WTC11 (cell line): ENCODE data around the gene FCHSD2.

Source experiments
- EMX1 ChIP-seq: fragments of 250-450 bp; sonication (Bioruptor Pico); IDR thresholded peaks from 2 replicates; pipeline ENCODE4 v1.8.0; 2021; ENCODE audit warnings: mild to moderate bottlenecking
- JUN ChIP-seq: sonication (generic); formaldehyde crosslinking; IDR thresholded peaks from 2 replicates; pipeline ENCODE4 v1.8.0; 2023; ENCODE audit warnings: mild to moderate bottlenecking, missing genetic modification reagents
- NR2C2 ChIP-seq: sonication (generic); formaldehyde crosslinking; IDR thresholded peaks from 2 replicates; pipeline ENCODE4 v1.8.0; 2022; ENCODE audit warnings: mild to moderate bottlenecking, missing genetic modification reagents
- RELA ChIP-seq: sonication (generic); formaldehyde crosslinking; IDR thresholded peaks from 2 replicates; pipeline ENCODE4 v1.8.1; 2022; ENCODE audit warnings: missing genetic modification reagents, mild to moderate bottlenecking, borderline replicate concordance
- TEAD4 ChIP-seq: sonication (generic); formaldehyde crosslinking; IDR thresholded peaks from 2 replicates; pipeline ENCODE4 v1.8.0; 2022; ENCODE audit warnings: mild to moderate bottlenecking, missing genetic modification reagents
- ZNF138 ChIP-seq: sonication (generic); formaldehyde crosslinking; conservative IDR thresholded peaks from 2 replicates; pipeline ENCODE4 v1.8.1; 2022; ENCODE audit warnings: mild to moderate bottlenecking, moderate library complexity, missing genetic modification reagents
- TF ChIP-seq, protein P1 (sequence below): sonication (generic); formaldehyde crosslinking; IDR thresholded peaks from 2 replicates; pipeline ENCODE4 v1.8.1; 2022; ENCODE audit warnings: mild to moderate bottlenecking, moderate library complexity, missing genetic modification reagents
- TF ChIP-seq, protein P2 (sequence below): fragments of 200-600 bp; IDR thresholded peaks from 2 replicates; pipeline ENCODE4 v1.8.0; 2022; ENCODE audit warnings: antibody characterized with exemption
- TF ChIP-seq, protein P3 (sequence below): sonication (generic); formaldehyde crosslinking; IDR thresholded peaks from 2 replicates; pipeline ENCODE4 v1.8.0; 2023; ENCODE audit warnings: mild to moderate bottlenecking, missing genetic modification reagents
- TF ChIP-seq, protein P4 (sequence below): sonication (generic); formaldehyde crosslinking; IDR thresholded peaks from 2 replicates; pipeline ENCODE4 v1.8.0; 2022; ENCODE audit warnings: mild to moderate bottlenecking, missing genetic modification reagents
- TF ChIP-seq, protein P5 (sequence below): sonication (generic); formaldehyde crosslinking; conservative IDR thresholded peaks from 2 replicates; pipeline ENCODE4 v1.8.1; 2022; ENCODE audit warnings: mild to moderate bottlenecking, missing genetic modification reagents
- TF ChIP-seq, protein P6 (sequence below): sonication (generic); formaldehyde crosslinking; IDR thresholded peaks from 2 replicates; pipeline ENCODE4 v1.8.0; 2022; ENCODE audit warnings: missing genetic modification reagents
- TF ChIP-seq, protein P7 (sequence below): sonication (generic); formaldehyde crosslinking; IDR thresholded peaks from 2 replicates; pipeline ENCODE4 v1.8.0; 2023; ENCODE audit warnings: missing genetic modification reagents

DNA sequence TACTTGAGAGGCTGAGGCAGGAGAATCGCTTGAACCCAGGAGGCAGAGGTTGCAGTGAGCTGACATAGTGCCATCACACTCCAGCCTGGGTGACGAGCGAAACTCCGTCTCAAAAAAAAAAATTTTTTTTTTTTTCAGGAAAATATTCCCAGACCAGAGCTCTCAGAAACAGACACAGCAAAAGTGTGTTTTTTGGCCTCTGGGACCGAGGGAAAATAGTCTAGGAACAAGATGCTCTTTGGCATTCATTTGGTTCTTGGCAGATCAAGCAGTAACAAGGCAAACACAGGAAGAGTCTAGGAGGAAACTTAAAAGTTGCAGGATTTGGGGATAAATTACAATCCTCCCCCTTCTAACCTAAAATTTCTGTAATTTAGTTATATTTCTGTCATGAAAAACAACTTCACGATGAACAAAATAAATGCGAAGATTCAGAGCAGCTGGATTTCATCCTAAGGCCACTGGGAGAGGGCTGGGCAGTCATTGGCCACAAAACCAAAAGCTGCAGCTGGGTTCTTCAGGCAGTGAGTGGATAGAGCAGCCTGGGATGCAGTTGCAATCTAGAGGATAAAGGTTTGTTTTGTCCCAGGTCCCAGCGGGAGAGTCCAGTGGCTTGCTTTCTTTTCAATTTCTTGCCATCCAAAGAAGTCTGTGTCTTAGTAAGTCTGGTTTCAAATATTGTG, 308.2 kb downstream of the FCHSD2 start:
- TF ChIP-seq, protein P1, sequence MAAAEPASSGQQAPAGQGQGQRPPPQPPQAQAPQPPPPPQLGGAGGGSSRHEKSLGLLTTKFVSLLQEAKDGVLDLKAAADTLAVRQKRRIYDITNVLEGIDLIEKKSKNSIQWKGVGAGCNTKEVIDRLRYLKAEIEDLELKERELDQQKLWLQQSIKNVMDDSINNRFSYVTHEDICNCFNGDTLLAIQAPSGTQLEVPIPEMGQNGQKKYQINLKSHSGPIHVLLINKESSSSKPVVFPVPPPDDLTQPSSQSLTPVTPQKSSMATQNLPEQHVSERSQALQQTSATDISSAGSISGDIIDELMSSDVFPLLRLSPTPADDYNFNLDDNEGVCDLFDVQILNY: no peak
- TF ChIP-seq, protein P2, sequence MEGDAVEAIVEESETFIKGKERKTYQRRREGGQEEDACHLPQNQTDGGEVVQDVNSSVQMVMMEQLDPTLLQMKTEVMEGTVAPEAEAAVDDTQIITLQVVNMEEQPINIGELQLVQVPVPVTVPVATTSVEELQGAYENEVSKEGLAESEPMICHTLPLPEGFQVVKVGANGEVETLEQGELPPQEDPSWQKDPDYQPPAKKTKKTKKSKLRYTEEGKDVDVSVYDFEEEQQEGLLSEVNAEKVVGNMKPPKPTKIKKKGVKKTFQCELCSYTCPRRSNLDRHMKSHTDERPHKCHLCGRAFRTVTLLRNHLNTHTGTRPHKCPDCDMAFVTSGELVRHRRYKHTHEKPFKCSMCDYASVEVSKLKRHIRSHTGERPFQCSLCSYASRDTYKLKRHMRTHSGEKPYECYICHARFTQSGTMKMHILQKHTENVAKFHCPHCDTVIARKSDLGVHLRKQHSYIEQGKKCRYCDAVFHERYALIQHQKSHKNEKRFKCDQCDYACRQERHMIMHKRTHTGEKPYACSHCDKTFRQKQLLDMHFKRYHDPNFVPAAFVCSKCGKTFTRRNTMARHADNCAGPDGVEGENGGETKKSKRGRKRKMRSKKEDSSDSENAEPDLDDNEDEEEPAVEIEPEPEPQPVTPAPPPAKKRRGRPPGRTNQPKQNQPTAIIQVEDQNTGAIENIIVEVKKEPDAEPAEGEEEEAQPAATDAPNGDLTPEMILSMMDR: no peak
- TF ChIP-seq JUN (no peak), RELA (CRISPR knock-in tag) (no peak), NR2C2 (no peak), ZNF138 (CRISPR knock-in tag) (no peak), EMX1 (CRISPR knock-in tag) (no peak), TEAD4 (no peak)
- TF ChIP-seq, protein P3, sequence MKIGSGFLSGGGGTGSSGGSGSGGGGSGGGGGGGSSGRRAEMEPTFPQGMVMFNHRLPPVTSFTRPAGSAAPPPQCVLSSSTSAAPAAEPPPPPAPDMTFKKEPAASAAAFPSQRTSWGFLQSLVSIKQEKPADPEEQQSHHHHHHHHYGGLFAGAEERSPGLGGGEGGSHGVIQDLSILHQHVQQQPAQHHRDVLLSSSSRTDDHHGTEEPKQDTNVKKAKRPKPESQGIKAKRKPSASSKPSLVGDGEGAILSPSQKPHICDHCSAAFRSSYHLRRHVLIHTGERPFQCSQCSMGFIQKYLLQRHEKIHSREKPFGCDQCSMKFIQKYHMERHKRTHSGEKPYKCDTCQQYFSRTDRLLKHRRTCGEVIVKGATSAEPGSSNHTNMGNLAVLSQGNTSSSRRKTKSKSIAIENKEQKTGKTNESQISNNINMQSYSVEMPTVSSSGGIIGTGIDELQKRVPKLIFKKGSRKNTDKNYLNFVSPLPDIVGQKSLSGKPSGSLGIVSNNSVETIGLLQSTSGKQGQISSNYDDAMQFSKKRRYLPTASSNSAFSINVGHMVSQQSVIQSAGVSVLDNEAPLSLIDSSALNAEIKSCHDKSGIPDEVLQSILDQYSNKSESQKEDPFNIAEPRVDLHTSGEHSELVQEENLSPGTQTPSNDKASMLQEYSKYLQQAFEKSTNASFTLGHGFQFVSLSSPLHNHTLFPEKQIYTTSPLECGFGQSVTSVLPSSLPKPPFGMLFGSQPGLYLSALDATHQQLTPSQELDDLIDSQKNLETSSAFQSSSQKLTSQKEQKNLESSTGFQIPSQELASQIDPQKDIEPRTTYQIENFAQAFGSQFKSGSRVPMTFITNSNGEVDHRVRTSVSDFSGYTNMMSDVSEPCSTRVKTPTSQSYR (CRISPR knock-in tag): no peak
- TF ChIP-seq, protein P4, sequence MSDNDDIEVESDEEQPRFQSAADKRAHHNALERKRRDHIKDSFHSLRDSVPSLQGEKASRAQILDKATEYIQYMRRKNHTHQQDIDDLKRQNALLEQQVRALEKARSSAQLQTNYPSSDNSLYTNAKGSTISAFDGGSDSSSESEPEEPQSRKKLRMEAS (CRISPR knock-in tag): no peak
- TF ChIP-seq, protein P5, sequence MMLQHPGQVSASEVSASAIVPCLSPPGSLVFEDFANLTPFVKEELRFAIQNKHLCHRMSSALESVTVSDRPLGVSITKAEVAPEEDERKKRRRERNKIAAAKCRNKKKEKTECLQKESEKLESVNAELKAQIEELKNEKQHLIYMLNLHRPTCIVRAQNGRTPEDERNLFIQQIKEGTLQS (CRISPR knock-in tag): no peak
- TF ChIP-seq, protein P6, sequence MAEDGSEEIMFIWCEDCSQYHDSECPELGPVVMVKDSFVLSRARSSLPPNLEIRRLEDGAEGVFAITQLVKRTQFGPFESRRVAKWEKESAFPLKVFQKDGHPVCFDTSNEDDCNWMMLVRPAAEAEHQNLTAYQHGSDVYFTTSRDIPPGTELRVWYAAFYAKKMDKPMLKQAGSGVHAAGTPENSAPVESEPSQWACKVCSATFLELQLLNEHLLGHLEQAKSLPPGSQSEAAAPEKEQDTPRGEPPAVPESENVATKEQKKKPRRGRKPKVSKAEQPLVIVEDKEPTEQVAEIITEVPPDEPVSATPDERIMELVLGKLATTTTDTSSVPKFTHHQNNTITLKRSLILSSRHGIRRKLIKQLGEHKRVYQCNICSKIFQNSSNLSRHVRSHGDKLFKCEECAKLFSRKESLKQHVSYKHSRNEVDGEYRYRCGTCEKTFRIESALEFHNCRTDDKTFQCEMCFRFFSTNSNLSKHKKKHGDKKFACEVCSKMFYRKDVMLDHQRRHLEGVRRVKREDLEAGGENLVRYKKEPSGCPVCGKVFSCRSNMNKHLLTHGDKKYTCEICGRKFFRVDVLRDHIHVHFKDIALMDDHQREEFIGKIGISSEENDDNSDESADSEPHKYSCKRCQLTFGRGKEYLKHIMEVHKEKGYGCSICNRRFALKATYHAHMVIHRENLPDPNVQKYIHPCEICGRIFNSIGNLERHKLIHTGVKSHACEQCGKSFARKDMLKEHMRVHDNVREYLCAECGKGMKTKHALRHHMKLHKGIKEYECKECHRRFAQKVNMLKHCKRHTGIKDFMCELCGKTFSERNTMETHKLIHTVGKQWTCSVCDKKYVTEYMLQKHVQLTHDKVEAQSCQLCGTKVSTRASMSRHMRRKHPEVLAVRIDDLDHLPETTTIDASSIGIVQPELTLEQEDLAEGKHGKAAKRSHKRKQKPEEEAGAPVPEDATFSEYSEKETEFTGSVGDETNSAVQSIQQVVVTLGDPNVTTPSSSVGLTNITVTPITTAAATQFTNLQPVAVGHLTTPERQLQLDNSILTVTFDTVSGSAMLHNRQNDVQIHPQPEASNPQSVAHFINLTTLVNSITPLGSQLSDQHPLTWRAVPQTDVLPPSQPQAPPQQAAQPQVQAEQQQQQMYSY (CRISPR knock-in tag): no peak
- TF ChIP-seq, protein P7, sequence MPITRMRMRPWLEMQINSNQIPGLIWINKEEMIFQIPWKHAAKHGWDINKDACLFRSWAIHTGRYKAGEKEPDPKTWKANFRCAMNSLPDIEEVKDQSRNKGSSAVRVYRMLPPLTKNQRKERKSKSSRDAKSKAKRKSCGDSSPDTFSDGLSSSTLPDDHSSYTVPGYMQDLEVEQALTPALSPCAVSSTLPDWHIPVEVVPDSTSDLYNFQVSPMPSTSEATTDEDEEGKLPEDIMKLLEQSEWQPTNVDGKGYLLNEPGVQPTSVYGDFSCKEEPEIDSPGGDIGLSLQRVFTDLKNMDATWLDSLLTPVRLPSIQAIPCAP (CRISPR knock-in tag): no peak
